CD4-positive, alpha-beta T cell treated with Interleukin-6 for 4 hours (primary cell): ENCODE data around the gene GTF2F2.
"Not testable (repeated sequence)": the region's sequence is repeated elsewhere in the genome, so short reads cannot be mapped to it uniquely, and the experiment has no call there.

ENCODE experiments used
- DNase-seq: peaks from one replicate; pipeline ENCODE4 v3.0.0-alpha.2; 2020; ENCODE audit warnings: mixed read lengths

GTF2F2 gene

DNA sequence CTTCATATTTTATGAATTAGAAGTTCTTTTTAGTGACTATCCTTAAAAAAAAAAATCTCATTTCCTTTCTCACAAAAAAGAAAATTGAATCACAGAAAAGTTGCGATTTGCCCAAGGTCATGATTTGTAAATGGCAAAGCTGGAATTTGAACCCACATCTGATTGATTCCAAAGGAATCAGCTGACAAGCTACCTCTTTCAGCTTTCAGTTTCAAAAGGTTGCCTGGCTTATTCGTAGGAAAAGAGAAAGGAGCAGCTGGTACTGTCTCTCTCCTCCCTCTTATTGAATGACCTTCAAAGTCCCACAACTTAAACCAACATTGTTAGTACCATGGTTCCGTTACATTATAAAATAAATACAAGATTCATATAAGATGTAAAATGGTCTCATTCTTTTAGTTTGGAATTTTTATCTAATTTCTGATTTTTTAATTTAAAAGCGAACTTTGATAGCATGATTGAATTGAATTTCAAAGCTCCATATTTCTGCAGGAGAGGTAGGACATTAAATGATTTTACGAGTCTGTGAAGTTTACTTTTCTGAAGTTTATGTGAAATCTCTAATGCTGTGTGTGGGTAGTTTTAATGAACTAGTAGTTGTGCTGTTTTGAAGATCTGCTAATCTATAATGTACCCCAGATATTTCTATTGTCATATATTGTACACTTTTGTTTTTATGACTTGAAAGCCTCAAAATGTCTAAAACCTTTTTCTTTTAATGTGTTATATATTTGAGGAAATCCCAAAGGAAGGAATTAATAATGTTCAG is 99.0 kb downstream of the GTF2F2 start:
- no peak for DNase-seq

DNA sequence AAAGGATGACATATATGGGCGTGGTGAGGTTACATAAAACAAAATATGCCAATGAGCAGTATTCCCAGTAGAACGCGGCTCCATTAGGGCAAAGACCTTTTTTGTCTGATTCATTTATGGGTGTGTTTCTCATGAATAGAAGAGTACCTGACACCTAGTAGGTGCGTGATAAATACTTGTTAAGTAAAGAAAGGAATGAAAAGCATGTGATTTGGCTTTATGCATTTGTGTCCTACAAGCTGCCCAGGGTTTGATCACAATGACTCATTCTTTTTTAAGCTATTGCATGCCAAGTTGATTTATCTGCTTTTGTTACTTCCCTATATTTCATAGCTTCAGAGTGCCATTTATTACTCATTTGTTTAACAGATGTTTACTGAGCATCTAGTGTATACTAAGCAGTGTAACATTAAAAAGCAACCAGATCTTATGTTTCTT is 99.6 kb downstream of the GTF2F2 start:
- DNase-seq: no peak

DNA sequence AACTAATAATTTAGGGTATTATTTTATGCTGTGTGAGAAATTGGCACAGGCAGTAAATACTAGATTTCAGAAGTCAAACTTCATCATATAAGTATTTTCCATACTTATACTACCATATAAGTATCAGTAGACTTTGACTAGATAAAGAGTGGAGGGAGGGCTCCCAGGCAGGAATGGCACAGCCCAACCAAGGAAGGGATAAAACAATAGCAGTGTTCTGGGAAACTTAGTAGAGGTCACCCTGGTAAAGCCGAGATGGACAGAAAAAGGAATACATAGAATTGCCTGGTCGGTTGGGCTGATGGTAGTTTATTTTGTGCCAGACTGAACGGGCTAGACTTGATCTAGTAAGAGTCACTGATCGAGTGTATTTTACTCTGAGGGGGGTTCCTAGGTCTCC is 100.1 kb downstream of the GTF2F2 start:
- DNase-seq: no peak

GRCh38 chr13:45222516-45222915 is 102.2 kb downstream of the GTF2F2 start:
- DNase-seq: no peak

GRCh38 chr13:45222919-45223318 is 102.6 kb downstream of the GTF2F2 start:
- DNase-seq: no peak

- DNase-seq: no peak
These were observed 103.9 kb downstream of the GTF2F2 start for GRCh38 chr13:45224176-45224575.

DNA sequence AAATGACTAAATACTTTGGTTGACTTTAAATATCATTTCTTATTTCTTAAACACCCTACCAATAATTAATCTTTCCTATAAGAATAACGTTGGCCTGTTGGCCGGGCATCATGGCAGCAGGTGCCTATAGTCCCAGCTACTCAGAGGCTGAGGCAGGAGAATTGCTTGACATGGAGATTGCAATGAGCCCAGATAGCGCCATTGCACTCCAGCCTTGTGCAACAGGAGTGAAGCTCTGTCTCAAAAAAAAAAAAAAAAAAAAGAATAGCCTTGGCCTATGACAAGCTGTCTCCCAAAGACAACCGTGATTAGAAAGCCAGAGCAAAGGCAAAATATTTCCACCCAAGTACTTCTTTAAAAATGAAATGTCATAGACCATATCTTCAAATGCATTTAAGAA is 105.1 kb downstream of the GTF2F2 start:
- DNase-seq: no peak

DNA sequence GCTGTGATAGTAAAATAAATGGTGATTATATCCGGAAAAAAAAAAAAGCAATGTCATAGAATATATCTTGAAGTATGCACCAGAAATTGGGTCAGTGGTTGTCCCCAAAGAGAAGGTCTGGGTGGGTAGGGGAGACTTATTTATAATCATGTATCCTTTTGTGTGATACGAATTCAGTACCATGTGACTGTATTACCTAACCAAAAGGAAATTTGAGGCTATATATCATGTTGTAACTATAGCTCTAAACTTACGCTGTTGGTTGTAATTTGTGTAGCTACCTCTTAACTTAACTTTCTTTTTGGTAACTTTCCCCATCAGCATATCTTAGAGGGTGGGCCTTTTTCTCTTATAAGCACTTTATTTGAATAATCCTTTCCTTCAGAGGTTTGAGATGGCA is 105.7 kb downstream of the GTF2F2 start:
- DNase-seq: no peak

DNA sequence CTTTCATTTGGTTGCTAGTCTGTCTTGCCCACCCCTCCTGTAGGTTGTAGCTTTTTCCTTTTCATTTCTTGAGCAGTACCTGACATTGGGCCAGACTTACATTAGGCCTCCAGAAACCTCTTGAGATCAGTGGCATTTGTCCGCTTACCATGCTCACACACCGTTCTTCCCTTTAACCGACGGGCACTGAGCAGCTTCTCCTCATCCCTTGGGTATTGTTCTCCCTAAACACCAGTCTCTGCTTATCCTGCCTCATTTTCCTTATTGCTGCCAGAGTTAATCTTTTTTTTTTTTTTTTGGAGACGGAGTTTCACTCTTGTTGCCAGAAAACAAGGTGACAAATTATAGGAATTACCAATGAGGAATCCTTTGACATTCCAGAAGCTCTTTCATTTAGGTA is 107.7 kb downstream of the GTF2F2 start:
- no peak for DNase-seq

DNA sequence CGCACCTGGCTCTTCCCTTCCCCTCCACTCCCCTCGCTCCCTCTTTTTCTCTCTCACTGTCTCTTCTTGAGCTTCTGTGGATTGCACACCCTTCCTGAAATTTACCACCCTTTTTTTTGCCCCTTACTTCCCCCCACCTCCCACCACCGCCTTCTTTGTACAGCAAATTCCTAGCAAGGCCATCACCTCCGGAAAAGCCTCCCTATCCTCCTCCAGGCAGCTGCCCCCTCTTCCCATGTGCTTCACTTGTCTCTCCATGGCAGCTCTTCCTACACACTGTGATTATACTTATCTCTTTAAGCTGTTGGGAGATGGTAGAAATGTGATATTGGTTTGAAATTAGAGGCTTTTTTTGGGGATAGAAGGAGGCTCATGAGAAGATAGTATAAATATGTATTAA is 108.9 kb downstream of the GTF2F2 start:
- no peak for DNase-seq

- no peak for DNase-seq
These were observed 111.0 kb downstream of the GTF2F2 start for GRCh38 chr13:45231305-45231704.

- DNase-seq: no peak
These were observed 111.4 kb downstream of the GTF2F2 start for GRCh38 chr13:45231722-45232121.

GRCh38 chr13:45232591-45232990 is 112.3 kb downstream of the GTF2F2 start:
- no peak for DNase-seq

DNA sequence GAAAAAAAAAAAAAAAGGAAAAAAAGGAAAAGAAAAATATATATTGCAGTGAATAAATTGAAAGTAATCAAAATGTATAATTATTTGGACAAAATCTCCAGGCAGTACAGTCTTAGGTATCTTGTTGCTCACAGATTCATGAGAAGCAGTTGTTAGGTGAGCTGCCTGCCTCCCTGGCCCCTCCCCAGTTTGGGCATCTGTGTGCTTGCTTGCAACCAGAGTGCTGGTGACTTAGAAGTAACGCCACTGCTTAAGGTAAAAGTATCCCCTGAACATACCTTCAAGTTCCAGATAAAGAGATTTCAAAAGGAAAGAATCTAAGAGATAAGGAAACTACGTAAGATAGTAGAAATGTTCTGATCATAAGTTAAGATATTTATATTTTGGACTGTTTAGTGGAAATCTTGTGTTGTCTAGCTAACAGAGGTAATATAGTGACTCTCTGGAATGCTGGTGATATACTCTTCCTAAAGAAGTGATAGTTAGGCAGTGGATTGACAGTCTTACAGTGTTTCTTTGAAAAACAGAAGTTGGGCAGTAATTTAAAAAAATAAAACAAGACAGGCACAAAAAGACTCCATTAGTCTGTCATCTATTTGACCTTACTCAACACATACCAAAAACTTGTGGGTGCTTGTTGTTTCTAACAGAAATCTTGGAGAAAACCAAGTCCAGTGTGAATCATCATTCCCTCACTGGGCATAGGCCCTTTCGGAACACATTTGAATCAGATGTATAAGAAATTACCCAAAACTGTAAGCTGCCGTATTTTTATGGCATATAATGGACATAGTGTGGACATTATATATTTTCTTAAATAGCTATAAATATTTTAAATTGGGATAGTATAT is 118.9 kb downstream of the GTF2F2 start:
- no peak for DNase-seq

DNA sequence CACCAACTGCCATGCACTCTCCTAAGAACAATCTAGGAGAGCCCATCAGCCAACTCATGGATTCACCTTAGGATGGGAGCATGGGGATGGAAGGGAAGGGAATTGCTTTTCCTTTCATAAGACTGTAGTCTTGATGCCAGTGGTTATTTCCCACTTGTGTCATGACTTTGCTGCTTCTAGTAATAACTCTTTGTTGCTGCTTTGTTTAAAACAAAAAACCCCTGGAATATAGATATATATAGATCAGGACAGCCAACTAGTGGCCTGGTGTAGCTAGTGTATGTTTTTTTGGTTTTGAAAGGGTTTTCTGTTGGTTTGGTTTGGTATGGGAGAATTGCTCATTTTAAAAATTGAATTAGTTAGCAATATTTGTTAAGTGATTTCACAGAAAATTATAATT is 119.8 kb downstream of the GTF2F2 start:
- no peak for DNase-seq

DNA sequence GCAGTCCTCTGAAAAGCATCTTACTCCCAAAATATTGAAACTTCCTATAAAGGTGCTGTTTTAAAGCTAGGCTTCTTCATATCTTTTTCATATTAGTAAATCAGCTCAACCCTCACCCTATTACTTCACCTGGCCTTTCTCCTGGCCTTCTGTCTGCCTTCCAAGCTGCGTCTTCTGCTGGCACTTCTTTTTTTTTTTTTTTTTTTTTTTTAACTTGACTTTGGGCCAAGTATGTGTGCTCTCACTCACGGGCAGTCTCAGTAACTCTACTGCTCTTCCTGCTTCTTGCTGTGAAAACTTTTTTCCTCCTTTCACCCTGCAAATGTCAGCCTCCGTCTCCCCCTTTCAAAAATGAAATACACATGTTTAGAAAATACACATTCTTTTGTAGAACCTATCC is 121.8 kb downstream of the GTF2F2 start:
- DNase-seq: no peak

- DNase-seq: no peak
These were observed 122.2 kb downstream of the GTF2F2 start for GRCh38 chr13:45242524-45242923.

GRCh38 chr13:45243077-45243476 is 122.8 kb downstream of the GTF2F2 start:
- DNase-seq: no peak

- DNase-seq: not testable (repeated sequence)
These were observed 124.4 kb downstream of the GTF2F2 start for GRCh38 chr13:45244736-45245135.

DNA sequence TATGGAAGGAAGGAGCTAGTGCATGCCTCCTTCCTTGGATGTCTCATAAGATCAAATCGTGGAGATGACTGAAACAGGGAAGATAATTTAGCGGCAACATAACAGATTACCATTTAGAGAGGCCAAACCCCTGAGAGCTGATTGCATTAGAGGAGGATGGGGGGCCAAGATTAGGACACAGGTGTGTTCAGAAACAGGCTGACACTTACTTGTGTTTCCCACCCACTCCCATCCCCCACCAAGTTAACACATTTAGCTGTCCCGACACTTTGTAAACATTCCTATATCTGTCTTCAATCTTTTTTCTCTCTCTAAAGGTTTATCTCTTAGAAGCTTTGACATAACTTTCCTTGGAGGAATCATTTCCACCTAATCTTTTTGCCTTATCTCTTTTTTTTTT is 129.4 kb downstream of the GTF2F2 start:
- DNase-seq: no peak

DNA sequence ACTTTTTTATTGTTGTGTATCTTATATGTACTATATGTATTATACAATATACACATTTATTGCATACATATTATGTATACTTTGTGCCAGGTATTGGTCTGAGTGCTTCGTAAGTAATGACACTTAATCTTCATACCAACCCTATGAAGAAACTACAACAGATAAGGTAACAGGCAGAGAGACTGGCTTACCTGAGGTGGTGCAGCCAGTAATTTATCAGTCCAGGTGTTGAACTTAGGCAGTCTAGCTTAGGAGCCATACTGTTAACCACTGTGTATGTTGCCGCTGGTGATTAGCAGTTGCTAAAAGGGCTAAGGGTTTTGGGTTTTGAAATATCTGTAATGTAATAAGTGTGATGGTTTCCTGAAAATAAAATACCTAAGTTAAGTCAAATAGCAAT is 134.1 kb downstream of the GTF2F2 start:
- no peak for DNase-seq

GRCh38 chr13:45255247-45255987 is 135.1 kb downstream of the GTF2F2 start:
- DNase-seq: no peak

- DNase-seq: no peak
These were observed 135.9 kb downstream of the GTF2F2 start for GRCh38 chr13:45256254-45256653.
